Kidney (tissue), 14 donors: Measurements from ENCODE around the gene HAP1. TPM values are rescaled to one million over a fixed set of nuclear protein-coding genes. Genes with fewer than 3 reads are reported as not detected.
"Not testable (repeated sequence)": the region's sequence is repeated elsewhere in the genome, so short reads cannot be mapped to it uniquely, and the experiment has no call there.

Experiments
- DNase-seq, 5 donors: peaks; one replicate each; pipeline ENCODE4 v3.0.0-alpha.2; 2013 to 2020
- FAIRE-seq: peaks from 2 replicates; lab custom pipeline; 2012; peaks lifted over from hg19 to GRCh38; lab: Jason Lieb, UNC
- H3K27ac ChIP-seq, 2 donors: one replicate each; pipeline ENCODE4 v1.7.0; 2013; ENCODE audit warnings: low read depth in 2 of 2, low read length in 2 of 2, inconsistent platforms in 1 of 2
- H3K27me3 ChIP-seq: one replicate; pipeline ENCODE4 v1.7.1; 2013; ENCODE audit warnings: low read length, inconsistent platforms; ENCODE audit not compliant: control insufficient read depth, insufficient read depth
- H3K36me3 ChIP-seq, 3 donors: one replicate each; pipeline versions ENCODE4 v1.7.0 to v1.7.1; 2013; ENCODE audit warnings: low read length in 3 of 3, control low read depth in 1 of 3, inconsistent platforms in 1 of 3; ENCODE audit not compliant: insufficient read depth in 3 of 3, control insufficient read depth in 2 of 3
- H3K4me1 ChIP-seq, 3 donors: one replicate each; pipeline versions ENCODE4 v1.7.0 to v1.7.1; 2013; ENCODE audit warnings: low read length in 3 of 3, inconsistent platforms in 1 of 3, low read depth in 1 of 3; ENCODE audit not compliant: control insufficient read depth in 2 of 3, insufficient read depth in 2 of 3
- H3K4me3 ChIP-seq, 3 donors: one replicate each; pipeline versions ENCODE4 v1.7.0 to v1.8.1; 2013; ENCODE audit warnings: low read length in 3 of 3, control low read depth in 1 of 3, inconsistent platforms in 1 of 3
- H3K9ac ChIP-seq, 3 donors: one replicate each; pipeline versions ENCODE4 v1.7.0 to v1.7.1; 2013; ENCODE audit warnings: low read length in 3 of 3, control low read depth in 1 of 3, inconsistent platforms in 1 of 3
- H3K9me3 ChIP-seq, 3 donors: one replicate each; pipeline versions ENCODE4 v1.7.0 to v1.7.1; 2013; ENCODE audit warnings: low read length in 3 of 3, control low read depth in 1 of 3, inconsistent platforms in 1 of 3; ENCODE audit not compliant: control insufficient read depth in 2 of 3, insufficient read depth in 1 of 3
- intact Hi-C: fragments of 100-400 bp; cut with DNase I; formaldehyde crosslinking; loops from one replicate; pipeline ENCODE4 v1.11.1; 2022
- polyA plus RNA-seq: library from polyadenylated mRNA; stranded (reverse); fragments of 350-450 nt; fragmentation: Illumina TruSeq; extraction: RNeasy Lipid Tissue Mini Kit (QIAGEN cat#74804); gene quantifications from one replicate; pipeline ENCODE4 v1.2.3, GENCODE V29; 2014; ENCODE audit warnings: low read depth, low replicate concordance; ENCODE audit not compliant: insufficient read depth
- total RNA-seq: library from RNA; stranded (reverse); fragmentation: NEBNext Ultra II Directional; extraction: Animal tissue kit (Norgen Biotek cat#: 25700); gene quantifications from one replicate; pipeline ENCODE4 v1.2.1, GENCODE V29; 2021
- TF ChIP-seq, protein P1 (sequence below): IDR thresholded peaks from 3 replicates; pipeline ENCODE4 v1.5.1; 2012; ENCODE audit warnings: mild to moderate bottlenecking, moderate library complexity, borderline replicate concordance; ENCODE audit not compliant: insufficient read depth; ENCODE audit errors: extremely low read depth
- donor health status: control.
- donor health status: control.
- donor health status: control.
- donor health status: control.
- donor health status: control.
- donor health status: DM: yes; HTN: yes; CAD: no.
- donor health status: Normal renal cell carcinoma (clear cell type).

The HAP1 gene
- total and polyA plus RNA-seq, 2 donors from 2014 or later = 0.99 to 1.3 TPM

DNA sequence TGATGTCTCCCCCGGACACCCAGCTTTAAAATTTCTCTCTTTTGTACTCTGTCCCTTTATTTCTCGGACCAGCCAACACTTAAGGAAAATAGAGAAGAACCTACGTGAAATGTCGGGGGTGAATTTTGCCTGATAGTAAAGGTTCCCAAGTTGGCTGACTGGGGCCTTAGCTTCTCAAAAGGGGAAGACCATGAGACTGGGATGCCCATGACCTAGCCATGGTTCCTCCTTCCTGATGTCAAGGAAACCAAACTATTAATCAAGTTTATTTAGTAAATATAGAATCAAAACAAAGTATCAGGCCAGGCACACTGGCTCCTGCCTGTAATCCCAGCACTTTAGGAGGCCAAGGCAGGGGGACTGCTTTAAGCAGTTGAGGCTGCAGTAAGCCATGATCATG lies 48.2 kb downstream of the HAP1 start:
- H3K9ac ChIP-seq = no peak overlapping the region

GRCh38 chr17:41685753-41686152 lies 48.7 kb downstream of the HAP1 start:
- H3K4me1 ChIP-seq = peaks cover 4 to 11% (median 9%) of the 10 kb centered on the region in 3 donors
- H3K27ac ChIP-seq, H3K9ac ChIP-seq, intact Hi-C loops, H3K4me3 ChIP-seq, FAIRE-seq, H3K9me3 ChIP-seq, DNase-seq, H3K27me3 ChIP-seq: not testable (repeated sequence)
- peaks cover 10 to 15% (median 12%) of the 10 kb centered on the region in 3 donors for H3K36me3 ChIP-seq

More for the DNA sequence above, 48.2 kb downstream of the HAP1 start:
- intact Hi-C loops = no loop called here
- no peak overlapping the region for H3K27ac ChIP-seq
- DNase-seq = no peak
- no peak overlapping the region for H3K4me3 ChIP-seq
- peaks cover 15 to 20% (median 18%) of the 10 kb centered on the region in 3 donors for H3K36me3 ChIP-seq
- no peak for FAIRE-seq
- H3K9me3 ChIP-seq = no peaks in the 10 kb centered on the region
- H3K4me1 ChIP-seq = peaks cover 4 to 15% (median 14%) of the 10 kb centered on the region in 3 donors
- no peaks in the 10 kb centered on the region for H3K27me3 ChIP-seq
- TF ChIP-seq, protein P1, sequence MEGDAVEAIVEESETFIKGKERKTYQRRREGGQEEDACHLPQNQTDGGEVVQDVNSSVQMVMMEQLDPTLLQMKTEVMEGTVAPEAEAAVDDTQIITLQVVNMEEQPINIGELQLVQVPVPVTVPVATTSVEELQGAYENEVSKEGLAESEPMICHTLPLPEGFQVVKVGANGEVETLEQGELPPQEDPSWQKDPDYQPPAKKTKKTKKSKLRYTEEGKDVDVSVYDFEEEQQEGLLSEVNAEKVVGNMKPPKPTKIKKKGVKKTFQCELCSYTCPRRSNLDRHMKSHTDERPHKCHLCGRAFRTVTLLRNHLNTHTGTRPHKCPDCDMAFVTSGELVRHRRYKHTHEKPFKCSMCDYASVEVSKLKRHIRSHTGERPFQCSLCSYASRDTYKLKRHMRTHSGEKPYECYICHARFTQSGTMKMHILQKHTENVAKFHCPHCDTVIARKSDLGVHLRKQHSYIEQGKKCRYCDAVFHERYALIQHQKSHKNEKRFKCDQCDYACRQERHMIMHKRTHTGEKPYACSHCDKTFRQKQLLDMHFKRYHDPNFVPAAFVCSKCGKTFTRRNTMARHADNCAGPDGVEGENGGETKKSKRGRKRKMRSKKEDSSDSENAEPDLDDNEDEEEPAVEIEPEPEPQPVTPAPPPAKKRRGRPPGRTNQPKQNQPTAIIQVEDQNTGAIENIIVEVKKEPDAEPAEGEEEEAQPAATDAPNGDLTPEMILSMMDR = no peak

DNA sequence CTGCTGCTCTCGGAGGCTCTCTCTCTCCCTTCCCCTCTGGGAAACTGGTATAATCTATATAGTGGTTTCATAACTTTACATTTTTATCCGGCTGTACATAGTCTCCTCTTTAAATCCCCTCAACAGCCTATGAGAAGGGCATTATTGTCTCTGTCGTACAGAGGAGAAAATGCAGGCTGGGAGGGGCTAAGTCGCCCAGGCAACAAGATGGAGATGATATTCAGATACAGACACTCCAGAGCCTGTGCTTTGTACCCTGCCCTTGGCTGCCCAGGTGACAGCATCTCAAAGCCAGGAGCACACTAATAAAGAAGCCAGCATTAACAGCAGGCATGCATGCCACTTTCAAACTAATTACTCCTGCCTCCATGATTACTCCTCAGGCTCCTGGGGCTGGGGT lies 50.4 kb downstream of the HAP1 start:
- peaks cover 0 to 3% (median 0%) of the 10 kb centered on the region in 3 donors for H3K4me1 ChIP-seq
- H3K9me3 ChIP-seq = no peaks in the 10 kb centered on the region
- TF ChIP-seq, protein P1 = no peak
- H3K36me3 ChIP-seq = no peaks in the 10 kb centered on the region
- no peaks in the 10 kb centered on the region for H3K27me3 ChIP-seq
- H3K9ac ChIP-seq = no peak overlapping the region
- FAIRE-seq = no peak
- H3K4me3 ChIP-seq = no peak overlapping the region
- no peak for DNase-seq
- intact Hi-C loops = no loop called here
- H3K27ac ChIP-seq = no peak overlapping the region

- Histone ChIP-seq H3K4me3 (no peak overlapping the region), H3K9ac (no peak overlapping the region), H3K9me3 (no peaks in the 10 kb centered on the region), H3K36me3 (no peaks in the 10 kb centered on the region), H3K27me3 (no peaks in the 10 kb centered on the region), H3K27ac (no peak overlapping the region), H3K4me1 (peaks cover 0 to 3% (median 3%) of the 10 kb centered on the region in 3 donors)
- intact Hi-C loops = no loop called here
- TF ChIP-seq, protein P1 = no peak
- peak in 1 of 5 donors; percentile 31 for DNase-seq
- no peak for FAIRE-seq
These were observed 50.9 kb downstream of the HAP1 start for GRCh38 chr17:41683441-41684007.
